ENCODE results near the gene TFAM.
"Not testable (repeated sequence)": the region's sequence is repeated elsewhere in the genome, so short reads cannot be mapped to it uniquely, and the experiment has no call there.

GRCh38 chr10:58417902-58418301 lies 32.7 kb downstream of the TFAM start:
- TF ChIP-seq POLR2AphosphoS5, CTCF, EP300, POLR2A (IDR thresholded peaks at IDR 0.05): not testable (repeated sequence)

Data from upper lobe of left lung (tissue), 4 donors.